Heart right ventricle (tissue), 16 donors: ENCODE results near the gene SSC4D. TPM values are rescaled to one million over a fixed set of nuclear protein-coding genes. Genes with fewer than 3 reads are reported as not detected.
"Not testable (repeated sequence)": the region's sequence is repeated elsewhere in the genome, so short reads cannot be mapped to it uniquely, and the experiment has no call there.

Experiments
- ATAC-seq, 8 donors: fragments of 200-7000 bp; cut with Tn5 transposase; one replicate each; pipeline ENCODE4 v1.9.1; 2020; ENCODE audit warnings: mild to moderate bottlenecking in 8 of 8, moderate library complexity in 8 of 8, moderate number of reproducible peaks in 1 of 8
- DNase-seq, 2 donors: peaks; one replicate each; pipeline ENCODE4 v3.0.0-alpha.2; 2020
- H3K27ac ChIP-seq, 10 donors: fragments of 200-600 bp; sonication (generic) in 2 of 10; one replicate each; pipeline versions ENCODE4 v1.5.0 to v1.8.0; 2020 to 2022; ENCODE audit warnings: mild to moderate bottlenecking in 3 of 10
- H3K27me3 ChIP-seq, 7 donors: fragments of 200-600 bp; one replicate each; pipeline ENCODE4 v1.8.0; 2021 to 2022; ENCODE audit warnings: mild to moderate bottlenecking in 2 of 7
- H3K36me3 ChIP-seq, 9 donors: fragments of 200-600 bp; sonication (generic) in 1 of 9; one replicate each; pipeline versions ENCODE4 v1.5.0 to v1.8.0; 2020 to 2022; ENCODE audit warnings: mild to moderate bottlenecking in 2 of 9
- H3K4me1 ChIP-seq, 9 donors: fragments of 200-600 bp; sonication (generic) in 1 of 9; one replicate each; pipeline versions ENCODE4 v1.5.0 to v1.8.0; 2020 to 2022; ENCODE audit warnings: mild to moderate bottlenecking in 4 of 9
- H3K4me3 ChIP-seq, 10 donors: fragments of 200-600 bp; sonication (generic) in 2 of 10; one replicate each; pipeline versions ENCODE4 v1.5.0 to v1.8.0; 2020 to 2022; ENCODE audit warnings: mild to moderate bottlenecking in 7 of 10, moderate library complexity in 2 of 10
- H3K9me3 ChIP-seq, 11 donors: fragments of 200-600 bp in 10 of 11; sonication (generic) in 2 of 11; one replicate each; pipeline versions ENCODE4 v1.5.0 to v1.8.0; 2013 to 2022; ENCODE audit warnings: mild to moderate bottlenecking in 2 of 11, control low read depth in 1 of 11, moderate library complexity in 1 of 11
- WGBS, 2 donors: extraction: QIAGEN DNeasy Blood & Tissue Kit; methylation state at CpG; one replicate each; pipeline ENCODE4 v1.1.7; 2013; ENCODE audit warnings: inconsistent platforms in 1 of 2; 5-methylcytosine and 5-hydroxymethylcytosine counted together
- intact Hi-C, 10 donors: fragments of 100-400 bp; cut with DNase I; formaldehyde crosslinking; loops; one replicate each; pipeline versions ENCODE4 v1.11.1 to v1.14.2; 2022
- long read RNA-seq, 3 donors: library from polyadenylated mRNA; unstranded; transcript quantifications; one replicate each; pipeline ENCODE4 v2.0.0, GENCODE V29; 2020 to 2021
- polyA plus RNA-seq, 2 donors: library from polyadenylated mRNA; stranded (reverse); fragments of 200-250 nt; gene quantifications; one replicate each; pipeline ENCODE4 v1.2.3, GENCODE V29; 2013
- total RNA-seq, 10 donors: library from RNA; stranded (reverse); fragmentation: NEBNext Ultra II Directional in 3 of 10; extraction: Animal tissue kit (Norgen Biotek cat#: 25700) in 3 of 10; gene quantifications; one replicate each; pipeline versions ENCODE4 v1.2.1 to v1.2.4, GENCODE V29; 2021 to 2023
- TF ChIP-seq, protein P1 (sequence below), 9 donors: fragments of 200-600 bp; sonication (generic) in 2 of 9; IDR thresholded peaks; one replicate each; pipeline versions ENCODE4 v1.5.0 to v1.8.0; 2021 to 2022; ENCODE audit warnings: antibody characterized with exemption in 9 of 9, mild to moderate bottlenecking in 5 of 9, moderate library complexity in 1 of 9
- donor health status: Arrhythmogenic right ventricular cardiomyopathy.
- donor health status: ischemic (EF 13 %, LVEDD 7.1; RV severe dilation, severe dysfunction).
- donor health status: healthy with polysubstance abuse.
- donor health status: DM: no; HTN: yes; CAD: no.
- donor health status: DM: no; HTN: no; CAD: no.
- donor health status: ischemic (EF 25% LVEDD 6.9; RV normal size, moderate dysfunction).
- donor health status: ischemic (EF 25% LVEDD 5.7; RV mildly dilated, moderate dysfunction).
- donor health status: healthy.
- donor health status: DM: yes; HTN: yes; CAD: no.
- donor health status: Ischemic cardiomyopathy.
- donor health status: ischemic (EF 35%, LVEDD 5.7; RV mildly dilated, moderate dysfunction).
- donor health status: nonischemic (EF 11% LVEDD 7.7; RV severe dilation, severe dysfunction).
- donor health status: DM: yes; HTN: yes; CAD: no.
- donor health status: PGD.
- donor health status: ischemic (EF 29% LVEDD 5.4; RV normal size, mild dysfunction).
- donor health status: nonischemic (EF 23%, LVEDD 6.1; RV moderate dilation, normal function).

The SSC4D gene
- 1 to 10 TPM in 3 of 10 donors, under 1 TPM in 7; 0.24 to 1.3 (median 0.65) TPM for total RNA-seq
- polyA plus RNA-seq: 1 to 10 TPM in 1 of 2 donors, under 1 TPM in 1; 0.99 to 1.9 TPM
- long read RNA-seq, donor 1, partial matches to known transcripts: 1 of 2 reads
- long read RNA-seq, donor 1, other reads (novel, unspliced or antisense): 1 of 2 reads
- long read RNA-seq, donor 2, partial matches to known transcripts: 1 of 1 reads
- long read RNA-seq, donor 2, other reads (novel, unspliced or antisense): 0 of 1 reads
- long read RNA-seq, donor 3, partial matches to known transcripts: 2 of 4 reads
- long read RNA-seq, donor 3, other reads (novel, unspliced or antisense): 2 of 4 reads

DNA sequence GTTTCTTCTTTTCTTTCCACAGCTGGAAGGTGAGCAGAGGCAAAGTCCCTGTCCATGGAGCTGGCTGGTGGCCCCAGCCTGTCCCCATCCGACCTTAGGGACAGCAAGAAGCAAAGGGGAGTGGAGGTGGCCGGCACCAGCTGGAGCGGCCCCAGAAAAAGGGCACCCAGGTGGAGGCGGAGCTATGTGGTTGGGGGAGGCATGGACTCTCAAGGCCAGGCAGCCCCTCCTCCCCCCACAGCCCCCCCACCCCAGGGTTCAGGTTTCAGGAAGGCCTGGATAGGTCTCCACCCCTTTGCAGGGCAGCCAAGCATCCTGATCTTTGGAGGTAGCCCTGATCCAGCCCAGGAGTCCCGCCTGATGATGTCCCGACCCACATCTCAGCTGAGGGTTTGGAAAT lies at the start of gene SSC4D:
Gene SSC4D, minus strand, starts transcription at position 161 of the 400 bp plus-strand sequence. CDS start 5,258 bp downstream, outside the sequence.
- Histone ChIP-seq H3K36me3 (no peaks in the 10 kb centered on the region), H3K27me3 (peaks cover 0 to 4% (median 0%) of the 10 kb centered on the region in 7 donors), H3K27ac (no peak within 1 kb of the TSS), H3K9me3 (no peaks in the 10 kb centered on the region), H3K4me3 (no peak within 1 kb of the TSS), H3K4me1 (no peaks in the 10 kb centered on the region)
- 53 to 65% methylated on average over 6 of the region's 6 CpGs for WGBS, 2 donors
- intact Hi-C loops: no loop called here
- DNase-seq (no peak), ATAC-seq (no peak)
- TF ChIP-seq, protein P1, sequence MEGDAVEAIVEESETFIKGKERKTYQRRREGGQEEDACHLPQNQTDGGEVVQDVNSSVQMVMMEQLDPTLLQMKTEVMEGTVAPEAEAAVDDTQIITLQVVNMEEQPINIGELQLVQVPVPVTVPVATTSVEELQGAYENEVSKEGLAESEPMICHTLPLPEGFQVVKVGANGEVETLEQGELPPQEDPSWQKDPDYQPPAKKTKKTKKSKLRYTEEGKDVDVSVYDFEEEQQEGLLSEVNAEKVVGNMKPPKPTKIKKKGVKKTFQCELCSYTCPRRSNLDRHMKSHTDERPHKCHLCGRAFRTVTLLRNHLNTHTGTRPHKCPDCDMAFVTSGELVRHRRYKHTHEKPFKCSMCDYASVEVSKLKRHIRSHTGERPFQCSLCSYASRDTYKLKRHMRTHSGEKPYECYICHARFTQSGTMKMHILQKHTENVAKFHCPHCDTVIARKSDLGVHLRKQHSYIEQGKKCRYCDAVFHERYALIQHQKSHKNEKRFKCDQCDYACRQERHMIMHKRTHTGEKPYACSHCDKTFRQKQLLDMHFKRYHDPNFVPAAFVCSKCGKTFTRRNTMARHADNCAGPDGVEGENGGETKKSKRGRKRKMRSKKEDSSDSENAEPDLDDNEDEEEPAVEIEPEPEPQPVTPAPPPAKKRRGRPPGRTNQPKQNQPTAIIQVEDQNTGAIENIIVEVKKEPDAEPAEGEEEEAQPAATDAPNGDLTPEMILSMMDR (IDR thresholded peaks at IDR 0.05): no peak

DNA sequence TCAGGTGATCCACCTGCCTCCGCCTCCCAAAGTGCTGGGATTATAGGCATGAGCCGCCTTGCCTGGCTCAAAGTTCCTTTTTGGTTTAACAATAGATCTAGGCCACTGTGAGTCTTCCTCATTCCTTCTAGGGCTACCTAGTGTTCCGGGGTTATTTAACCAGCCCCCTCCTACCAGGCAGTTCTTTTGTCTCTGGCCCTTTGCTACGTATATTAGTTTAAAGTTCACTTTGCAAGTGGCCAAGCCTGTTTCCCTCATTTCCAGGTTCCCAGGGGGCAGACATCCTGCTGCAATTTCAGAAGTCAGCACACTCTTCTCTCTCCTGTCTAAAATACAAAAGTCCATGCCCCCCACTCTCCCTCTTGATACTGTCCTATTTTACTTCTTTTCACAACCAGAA lies 49.0 kb upstream of the SSC4D start:
- not testable (repeated sequence) for H3K4me3 ChIP-seq, H3K27ac ChIP-seq
- WGBS, 2 donors: 41 to 50% methylated on average over 1 of the region's 4 CpGs

DNA sequence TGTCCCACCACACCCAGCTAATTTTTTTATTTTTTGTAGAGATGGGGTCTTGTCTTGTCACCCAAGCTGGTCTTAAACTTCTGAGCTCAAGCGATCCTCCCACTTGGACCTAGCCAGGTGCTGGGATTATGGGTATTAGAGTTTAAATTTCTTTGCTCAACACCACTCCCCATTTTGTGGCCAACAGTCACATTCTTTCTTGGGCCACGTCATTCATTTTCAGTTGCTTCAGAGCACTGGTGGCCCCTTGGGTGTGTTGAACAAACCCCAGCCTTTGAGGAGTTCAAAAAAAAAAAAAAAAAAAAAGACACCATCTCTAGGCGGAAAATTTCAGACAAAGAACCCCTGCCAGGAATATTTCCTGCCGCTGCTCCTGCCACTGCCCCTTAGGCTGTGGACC lies 47.5 kb upstream of the SSC4D start:
- H3K4me1 ChIP-seq, ATAC-seq, H3K27me3 ChIP-seq, H3K9me3 ChIP-seq, H3K36me3 ChIP-seq, H3K27ac ChIP-seq, H3K4me3 ChIP-seq, intact Hi-C loops, DNase-seq: not testable (repeated sequence)
- WGBS, 2 donors: no CpG with 5 or more reads among the region's 4 CpGs

More for the DNA sequence above, 49.0 kb upstream of the SSC4D start:
- intact Hi-C loops, H3K4me1 ChIP-seq, DNase-seq, H3K36me3 ChIP-seq, H3K9me3 ChIP-seq, ATAC-seq, H3K27me3 ChIP-seq: not testable (repeated sequence)

DNA sequence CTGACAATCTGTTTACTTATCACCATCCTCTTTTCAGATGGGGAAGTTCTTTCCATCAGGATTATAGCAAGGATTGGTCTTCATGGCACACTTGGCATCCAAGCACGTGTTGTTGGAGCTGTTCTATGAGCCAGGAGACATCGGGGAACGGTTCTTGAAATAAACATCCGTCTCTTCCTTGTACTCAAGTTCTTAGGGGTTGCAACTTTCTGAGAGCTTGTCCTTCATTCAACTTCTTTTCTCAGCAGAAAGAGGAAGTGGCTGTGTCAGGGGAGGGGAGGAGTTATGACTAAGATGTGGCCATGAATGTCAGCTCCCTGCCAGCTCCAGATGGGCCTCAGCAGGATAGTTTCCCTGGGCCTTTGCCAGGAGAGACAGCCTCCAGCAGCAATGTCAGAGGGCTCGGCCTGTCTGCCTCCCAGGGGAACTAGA lies 36.1 kb upstream of the SSC4D start:
- H3K4me3 ChIP-seq, H3K9me3 ChIP-seq, H3K27me3 ChIP-seq, intact Hi-C loops, H3K36me3 ChIP-seq: not testable (repeated sequence)
- WGBS, 2 donors: 10 to 13% methylated on average over 4 of the region's 5 CpGs
- peak overlapping the region in 8 of 10 donors; percentile 23 to 82 (median 70) for H3K27ac ChIP-seq
- peak in 1 of 2 donors; percentile 34 for DNase-seq
- peak; percentile 92 to 98 (median 94) for ATAC-seq
- peaks cover 0 to 11% (median 7%) of the 10 kb centered on the region in 9 donors for H3K4me1 ChIP-seq

DNA sequence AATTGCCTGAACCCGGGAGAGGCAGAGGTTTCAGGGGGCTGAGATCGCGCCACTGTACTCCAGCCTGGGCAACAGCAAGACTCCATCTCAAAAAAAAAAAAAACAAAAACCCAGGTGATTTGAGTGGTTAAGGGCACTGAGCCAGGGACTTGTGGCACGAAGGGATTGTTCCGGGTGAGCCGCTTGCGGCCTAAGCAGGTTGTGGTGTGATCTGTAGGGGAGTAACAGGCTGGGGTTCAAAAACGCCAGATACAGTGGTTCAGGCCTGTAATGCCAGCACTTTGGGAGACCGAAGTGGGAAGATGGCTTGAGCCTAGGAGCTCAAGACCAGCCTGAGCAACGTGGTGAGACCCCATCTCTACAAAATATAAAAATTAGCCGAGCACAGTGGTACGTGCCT lies 34.3 kb upstream of the SSC4D start:
- 84 to 93% methylated on average over 6 to 9 of the region's 12 CpGs for WGBS, 2 donors
- H3K36me3 ChIP-seq, H3K27me3 ChIP-seq, intact Hi-C loops, H3K27ac ChIP-seq, H3K4me3 ChIP-seq, H3K9me3 ChIP-seq, ATAC-seq, DNase-seq: not testable (repeated sequence)
- H3K4me1 ChIP-seq: peaks cover 0 to 11% (median 7%) of the 10 kb centered on the region in 9 donors

DNA sequence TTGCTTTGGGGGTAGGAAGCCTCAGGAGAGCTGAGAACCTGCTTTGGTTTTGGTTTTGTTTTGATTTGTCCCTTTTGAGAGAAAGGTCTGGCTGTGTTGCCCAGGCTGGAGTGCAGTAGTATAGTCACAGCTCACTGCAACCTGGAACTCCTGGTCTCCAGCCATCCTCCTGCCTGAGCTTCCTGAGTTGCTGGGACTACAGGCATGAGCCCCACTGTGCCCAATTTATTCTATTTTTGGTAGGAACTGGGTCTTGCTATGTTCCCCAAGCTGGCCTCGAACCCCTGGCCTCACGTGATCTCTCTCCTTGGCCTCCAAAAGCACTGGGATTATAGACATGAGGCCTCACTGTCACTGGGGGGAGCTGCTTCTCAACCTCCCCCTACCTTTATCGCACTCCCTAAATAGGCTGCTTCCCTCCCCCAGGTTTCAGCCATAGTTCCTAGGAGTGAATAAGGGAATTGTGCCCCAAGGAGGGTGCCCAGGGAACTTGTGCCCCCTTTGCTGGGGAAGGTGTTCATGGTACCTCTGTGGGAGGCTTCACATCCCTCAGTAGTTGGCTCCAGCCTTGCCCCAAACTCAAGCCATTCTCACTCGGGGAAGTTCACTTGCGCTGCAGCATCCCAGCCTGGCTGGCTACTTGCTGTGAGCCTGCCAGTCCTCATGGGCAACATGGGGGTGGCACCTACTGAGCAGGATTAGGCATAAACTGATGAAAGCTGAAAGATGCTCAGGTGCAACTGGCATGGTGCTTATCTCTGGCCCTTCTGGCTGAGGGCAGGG lies 33.4 kb upstream of the SSC4D start:
- 91 to 92% methylated on average over 5 of the region's 5 CpGs for WGBS, 2 donors
- ATAC-seq, H3K27ac ChIP-seq, intact Hi-C loops, H3K36me3 ChIP-seq, H3K27me3 ChIP-seq, DNase-seq, H3K9me3 ChIP-seq, H3K4me3 ChIP-seq: not testable (repeated sequence)
- H3K4me1 ChIP-seq: peaks cover 0 to 11% (median 7%) of the 10 kb centered on the region in 9 donors

DNA sequence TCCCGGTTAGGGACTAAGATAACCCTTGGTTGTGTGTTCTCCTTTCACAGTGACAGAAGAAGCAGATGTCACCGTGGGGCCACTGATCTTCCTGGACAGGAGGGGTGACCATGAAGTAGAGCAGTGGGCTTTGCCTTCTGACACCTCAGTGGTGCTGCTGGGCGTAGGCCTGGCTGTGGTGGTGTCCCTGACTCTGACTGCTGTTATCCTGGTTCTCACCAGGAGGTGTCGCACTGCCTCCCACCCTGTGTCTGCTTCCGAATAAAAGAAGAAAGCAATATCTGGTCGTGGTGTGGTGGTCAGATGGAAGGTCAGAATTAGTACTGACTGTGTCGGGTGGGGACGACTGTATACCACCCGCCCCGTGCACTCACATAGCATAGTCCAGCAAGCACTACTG lies 32.3 kb upstream of the SSC4D start:
- H3K4me3 ChIP-seq, intact Hi-C loops, H3K9me3 ChIP-seq, H3K27me3 ChIP-seq, H3K27ac ChIP-seq, H3K36me3 ChIP-seq, DNase-seq: not testable (repeated sequence)
- peaks cover 0 to 11% (median 7%) of the 10 kb centered on the region in 9 donors for H3K4me1 ChIP-seq
- peak in 5 of 8 donors; percentile 7 to 50 (median 34) for ATAC-seq
- 58 to 65% methylated on average over 2 of the region's 10 CpGs for WGBS, 2 donors

DNA sequence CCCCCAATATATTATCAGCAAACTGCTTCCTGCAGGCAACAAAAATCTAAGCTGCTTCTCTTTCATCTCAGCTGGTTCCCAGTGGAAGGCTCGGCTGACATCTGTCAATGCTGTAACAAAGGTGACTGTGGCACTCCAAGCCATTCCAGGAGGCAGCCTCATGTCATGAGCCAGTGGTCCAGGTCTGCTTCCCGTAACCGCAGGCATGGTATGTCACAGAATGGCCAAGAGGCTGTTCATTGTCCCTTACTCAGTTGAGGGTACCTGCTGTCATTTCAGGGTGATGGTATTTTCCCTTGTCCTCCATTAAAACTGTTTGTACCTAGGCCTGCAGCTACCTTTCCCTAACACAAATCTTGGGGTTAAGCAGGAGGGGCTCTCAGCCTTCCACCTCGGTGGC lies 30.9 kb upstream of the SSC4D start:
- H3K36me3 ChIP-seq, intact Hi-C loops, H3K27me3 ChIP-seq, DNase-seq, H3K9me3 ChIP-seq, H3K4me3 ChIP-seq, H3K4me1 ChIP-seq, H3K27ac ChIP-seq, ATAC-seq: not testable (repeated sequence)
- 85 to 94% methylated on average over 4 of the region's 4 CpGs for WGBS, 2 donors

DNA sequence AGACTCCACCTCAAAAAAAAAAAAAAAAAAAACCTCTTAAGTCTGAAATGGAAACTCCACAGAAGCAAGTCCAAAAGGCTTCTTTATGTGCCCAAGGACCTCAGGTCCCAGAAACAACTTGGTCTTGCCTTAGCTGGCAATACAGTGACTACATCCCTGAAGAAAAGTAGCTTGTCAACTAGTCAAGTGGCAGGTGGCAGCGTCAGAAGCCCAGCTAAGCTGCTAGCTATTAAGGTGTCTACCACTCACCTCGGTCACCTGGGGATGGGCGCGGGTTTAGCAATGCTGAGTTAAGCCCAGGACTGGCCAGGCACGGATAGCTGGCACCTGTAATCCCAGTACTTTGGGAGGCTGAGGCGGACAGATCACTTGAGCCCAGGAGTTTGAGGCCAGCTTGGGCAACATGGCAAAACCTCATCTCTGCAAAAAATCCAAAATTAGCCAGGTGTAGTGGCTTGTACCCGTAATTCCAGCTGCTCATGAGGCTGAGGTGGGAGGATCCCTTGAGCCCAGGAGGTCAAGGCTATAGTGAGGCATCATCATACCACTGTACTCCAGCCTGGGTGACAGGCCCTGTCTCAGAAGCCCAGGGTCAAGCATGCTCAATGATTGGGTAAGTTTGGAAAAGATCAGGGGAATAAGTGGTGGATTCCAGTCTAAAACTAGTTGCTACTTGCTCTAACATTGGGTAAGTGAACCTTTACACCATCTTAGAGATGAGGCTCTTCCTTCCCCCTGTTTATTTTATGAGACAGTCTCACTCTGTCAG lies 29.8 kb upstream of the SSC4D start:
- H3K36me3 ChIP-seq, H3K9me3 ChIP-seq, H3K4me3 ChIP-seq, DNase-seq, H3K4me1 ChIP-seq, H3K27ac ChIP-seq, H3K27me3 ChIP-seq, intact Hi-C loops: not testable (repeated sequence)
- peak in 1 of 8 donors; percentile 52 for ATAC-seq
- WGBS, 2 donors: 80 to 95% methylated on average over 2 to 4 of the region's 7 CpGs
